NB4 (cell line): ENCODE data around the gene STK10.

Experiments
- POLR2A ChIP-seq: IDR thresholded peaks from 2 replicates; pipeline ENCODE4 v1.6.1; 2011; ENCODE audit warnings: mild to moderate bottlenecking; ENCODE audit not compliant: insufficient read length; ENCODE audit errors: extremely low read depth
- TF ChIP-seq, protein P1 (sequence below): IDR thresholded peaks from one replicate; pipeline ENCODE4 v1.5.1; 2012; ENCODE audit warnings: low read depth, low read length

DNA sequence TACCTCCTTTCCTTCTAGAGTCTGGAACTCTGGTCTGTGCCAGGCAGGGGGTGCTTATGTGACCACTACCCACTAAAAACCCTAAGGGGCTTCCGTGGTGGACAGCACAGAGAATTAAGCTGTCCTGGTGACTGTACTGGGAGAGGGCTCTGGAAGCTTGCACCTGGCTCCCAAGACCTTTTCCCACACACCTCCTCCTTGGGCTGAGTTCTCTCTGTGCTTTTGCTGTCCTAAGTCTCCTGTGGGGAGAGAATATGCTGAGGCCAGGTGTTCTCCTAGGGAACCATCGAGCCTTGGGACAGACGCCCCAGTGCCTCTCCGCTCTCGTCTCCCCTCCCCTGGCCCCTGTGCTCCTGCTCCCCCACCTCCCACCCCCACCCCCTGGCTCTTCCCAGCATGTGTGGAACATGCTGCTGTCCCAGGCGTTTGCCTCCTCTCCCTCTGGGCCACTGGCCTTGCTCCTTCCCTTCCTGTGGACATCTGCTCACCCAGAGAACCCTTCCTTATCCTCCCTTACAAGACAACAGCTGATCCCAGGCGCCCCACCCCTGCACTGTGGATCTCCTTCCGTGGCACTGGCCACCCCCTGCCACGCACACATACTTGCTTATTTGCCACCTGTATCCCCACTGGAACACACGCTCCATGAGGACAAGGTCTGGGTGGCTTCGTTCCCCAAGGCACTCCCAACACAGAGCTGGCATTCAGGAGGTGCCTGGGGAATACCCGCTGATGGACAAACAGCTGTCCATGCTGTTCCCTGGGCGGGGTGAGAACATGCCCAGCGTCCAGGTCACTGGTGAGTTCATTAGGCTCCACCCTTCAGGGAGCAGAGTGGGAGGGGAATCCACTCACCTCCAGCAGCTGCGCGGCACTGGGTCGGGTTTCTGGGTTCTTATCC is 83.0 kb downstream of the STK10 start:
- TF ChIP-seq, protein P1, sequence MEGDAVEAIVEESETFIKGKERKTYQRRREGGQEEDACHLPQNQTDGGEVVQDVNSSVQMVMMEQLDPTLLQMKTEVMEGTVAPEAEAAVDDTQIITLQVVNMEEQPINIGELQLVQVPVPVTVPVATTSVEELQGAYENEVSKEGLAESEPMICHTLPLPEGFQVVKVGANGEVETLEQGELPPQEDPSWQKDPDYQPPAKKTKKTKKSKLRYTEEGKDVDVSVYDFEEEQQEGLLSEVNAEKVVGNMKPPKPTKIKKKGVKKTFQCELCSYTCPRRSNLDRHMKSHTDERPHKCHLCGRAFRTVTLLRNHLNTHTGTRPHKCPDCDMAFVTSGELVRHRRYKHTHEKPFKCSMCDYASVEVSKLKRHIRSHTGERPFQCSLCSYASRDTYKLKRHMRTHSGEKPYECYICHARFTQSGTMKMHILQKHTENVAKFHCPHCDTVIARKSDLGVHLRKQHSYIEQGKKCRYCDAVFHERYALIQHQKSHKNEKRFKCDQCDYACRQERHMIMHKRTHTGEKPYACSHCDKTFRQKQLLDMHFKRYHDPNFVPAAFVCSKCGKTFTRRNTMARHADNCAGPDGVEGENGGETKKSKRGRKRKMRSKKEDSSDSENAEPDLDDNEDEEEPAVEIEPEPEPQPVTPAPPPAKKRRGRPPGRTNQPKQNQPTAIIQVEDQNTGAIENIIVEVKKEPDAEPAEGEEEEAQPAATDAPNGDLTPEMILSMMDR, result no peak
- TF ChIP-seq POLR2A, result no peak
